Activated gamma-delta T cell treated with anti-CD3 and anti-CD28 coated beads, Interleukin-2, amount 50 U/mL, for 16 hours (primary cell): ENCODE data around the gene KNDC1.
"Not testable (repeated sequence)": the region's sequence is repeated elsewhere in the genome, so short reads cannot be mapped to it uniquely, and the experiment has no call there.

Experiments
- DNase-seq: peaks from one replicate; pipeline ENCODE4 v3.0.0-alpha.2; 2020; ENCODE audit warnings: low read depth

KNDC1 gene

DNA sequence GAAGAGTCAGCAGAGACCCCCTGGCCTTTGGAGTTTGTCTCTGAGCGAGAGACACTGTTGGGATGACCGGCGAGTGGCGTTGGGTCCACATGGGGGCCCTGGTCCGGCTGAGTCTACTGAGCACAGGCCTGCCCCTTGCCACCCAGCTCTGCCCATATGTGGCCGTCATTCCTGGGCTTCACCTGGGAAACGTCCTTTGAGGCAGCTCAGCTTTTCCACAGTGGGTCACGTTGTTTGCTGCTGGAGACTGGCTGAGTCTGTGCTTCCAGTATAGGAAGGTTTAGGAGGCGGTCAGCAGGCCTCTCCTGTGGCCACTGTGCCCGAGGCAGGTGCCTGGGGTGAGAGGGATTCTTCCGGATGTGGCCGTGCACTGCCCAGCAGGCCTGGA lies 99.6 kb downstream of the KNDC1 start:
- no peak for DNase-seq

DNA sequence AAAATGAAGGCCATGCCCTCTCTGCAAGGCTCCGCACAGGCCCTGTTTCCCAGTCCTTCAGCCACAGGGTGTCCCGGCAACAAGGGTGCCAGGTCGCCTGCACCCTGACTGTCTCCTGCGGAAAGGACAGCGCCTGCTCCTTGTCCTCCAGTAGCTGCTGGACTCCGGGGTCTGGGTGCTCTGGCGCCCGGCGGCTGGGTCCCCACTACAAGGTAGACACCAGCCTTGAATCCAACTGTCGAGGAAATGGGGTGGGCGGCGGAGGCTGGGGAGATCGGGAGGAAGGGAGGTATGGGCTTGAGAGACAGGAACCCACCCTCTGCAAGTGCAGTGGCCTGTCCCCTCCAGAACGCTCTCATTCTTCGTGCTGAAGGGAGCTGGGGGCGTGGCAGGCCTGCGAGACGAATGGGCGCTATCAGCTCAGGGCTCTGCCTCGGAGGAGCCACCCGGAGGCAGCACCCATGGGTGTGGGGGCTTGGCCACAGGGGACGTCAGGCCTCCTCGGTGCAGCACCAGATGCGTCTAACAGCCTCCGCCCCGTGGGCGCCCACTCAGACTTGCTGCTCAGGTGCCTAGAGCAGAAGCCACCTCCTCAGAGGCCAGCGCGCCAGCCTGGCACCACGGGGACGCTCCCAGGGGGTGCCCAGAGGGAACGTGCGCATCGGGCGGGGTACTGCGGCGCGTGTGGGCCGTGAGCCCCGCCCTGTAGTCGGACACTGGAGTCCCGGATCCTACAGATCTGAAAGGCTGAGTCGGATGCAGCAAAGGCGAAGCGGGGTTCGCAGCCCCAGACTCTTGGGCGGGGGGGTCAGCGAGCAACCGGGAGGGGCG lies 101.1 kb downstream of the KNDC1 start:
- peak; percentile 58 for DNase-seq

DNA sequence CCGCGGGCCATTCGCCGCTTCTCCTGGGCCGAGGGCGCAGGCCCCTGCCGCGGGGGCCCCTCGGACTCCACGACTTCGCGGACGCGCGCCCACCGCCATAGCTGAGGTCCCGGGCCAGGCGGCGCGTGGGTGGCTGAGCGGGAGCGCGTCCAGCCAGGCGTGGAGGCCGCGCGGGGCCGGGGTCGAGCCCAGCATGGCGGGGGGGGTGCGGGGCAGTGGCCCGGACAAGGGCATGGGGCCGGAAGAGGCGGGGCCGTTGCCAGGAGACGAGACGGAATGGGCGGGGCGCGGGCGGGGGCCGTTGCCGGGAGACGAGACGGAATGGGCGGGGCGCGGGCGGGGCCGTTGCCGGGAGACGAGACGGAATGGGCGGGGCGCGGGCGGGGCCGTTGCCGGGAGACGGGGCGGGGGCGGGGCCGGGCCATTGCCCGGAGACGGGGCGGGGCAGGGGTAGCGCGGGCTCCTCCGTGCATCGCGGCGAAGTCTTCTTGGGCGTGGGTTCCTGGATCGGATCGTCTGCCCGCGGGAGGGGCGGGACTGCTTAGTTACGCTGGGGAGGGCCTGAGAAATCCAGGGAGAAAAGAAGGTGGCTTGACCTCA lies 101.8 kb downstream of the KNDC1 start:
- peak; percentile 80 for DNase-seq

- DNase-seq, result no peak
Observed at GRCh38 chr10:133262696-133263095, 102.7 kb downstream of the KNDC1 start.

GRCh38 chr10:133263674-133264073 lies 103.7 kb downstream of the KNDC1 start:
- DNase-seq, result no peak

DNA sequence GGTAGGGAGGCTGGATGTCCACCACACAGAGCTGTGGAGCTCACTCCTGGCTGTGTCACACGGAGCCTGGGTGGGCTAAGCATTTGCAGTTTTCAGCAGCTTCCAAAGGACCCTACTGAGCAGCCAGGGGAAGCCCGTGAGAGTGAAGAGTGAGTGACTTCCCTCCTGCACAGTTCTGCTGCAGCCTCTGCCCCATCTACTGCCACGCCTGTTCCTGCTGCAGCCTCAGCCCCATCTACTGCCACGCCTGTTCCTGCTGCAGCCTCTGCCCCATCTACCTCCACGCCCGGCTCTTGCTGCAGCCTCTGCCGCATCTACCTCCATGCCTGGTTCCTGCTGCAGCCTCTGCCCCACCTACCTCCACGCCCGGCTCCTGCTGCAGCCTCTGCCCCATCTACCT lies 104.4 kb downstream of the KNDC1 start:
- no peak for DNase-seq

DNA sequence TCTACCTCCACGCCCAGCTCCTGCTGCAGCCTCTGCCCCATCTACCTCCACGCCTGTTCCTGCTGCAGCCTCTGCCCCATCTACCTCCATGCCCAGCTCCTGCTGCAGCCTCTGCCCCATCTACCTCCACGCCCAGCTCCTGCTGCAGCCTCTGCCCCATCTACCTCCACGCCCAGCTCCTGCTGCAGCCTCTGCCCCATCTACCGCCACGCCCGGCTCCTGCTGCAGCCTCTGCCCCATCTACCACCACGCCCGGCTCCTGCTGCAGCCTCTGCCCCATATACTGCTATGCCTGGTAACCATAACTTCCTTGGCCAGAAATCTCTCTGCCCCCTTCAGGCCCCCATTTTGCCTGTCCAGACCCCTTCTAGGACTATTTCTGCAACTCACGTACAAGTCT lies 105.0 kb downstream of the KNDC1 start:
- DNase-seq, result not testable (repeated sequence)

GRCh38 chr10:133266056-133266795 lies 106.2 kb downstream of the KNDC1 start:
- DNase-seq, result no peak

- no peak for DNase-seq
Observed at GRCh38 chr10:133267293-133267692, 107.3 kb downstream of the KNDC1 start.

DNA sequence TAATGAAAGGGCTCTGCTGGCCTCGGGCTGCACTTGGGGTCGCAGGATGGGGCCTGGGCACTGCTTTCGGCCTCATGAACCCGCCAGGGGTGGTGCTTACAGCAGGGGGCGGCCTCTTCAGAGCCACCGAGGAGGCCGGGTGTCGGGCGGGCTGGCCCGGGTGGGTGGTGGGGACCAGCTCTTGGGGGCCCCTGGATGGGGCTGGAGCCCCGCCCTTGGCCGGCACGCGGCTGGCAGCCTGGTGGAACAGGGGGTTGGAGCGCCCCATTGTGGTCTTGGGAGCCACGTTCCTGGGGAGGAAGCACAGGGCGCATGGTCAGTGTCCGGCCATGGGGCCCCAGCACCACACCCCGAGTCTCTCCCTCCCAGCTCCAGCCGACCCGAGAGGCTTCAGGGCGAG lies 107.8 kb downstream of the KNDC1 start:
- no peak for DNase-seq

DNA sequence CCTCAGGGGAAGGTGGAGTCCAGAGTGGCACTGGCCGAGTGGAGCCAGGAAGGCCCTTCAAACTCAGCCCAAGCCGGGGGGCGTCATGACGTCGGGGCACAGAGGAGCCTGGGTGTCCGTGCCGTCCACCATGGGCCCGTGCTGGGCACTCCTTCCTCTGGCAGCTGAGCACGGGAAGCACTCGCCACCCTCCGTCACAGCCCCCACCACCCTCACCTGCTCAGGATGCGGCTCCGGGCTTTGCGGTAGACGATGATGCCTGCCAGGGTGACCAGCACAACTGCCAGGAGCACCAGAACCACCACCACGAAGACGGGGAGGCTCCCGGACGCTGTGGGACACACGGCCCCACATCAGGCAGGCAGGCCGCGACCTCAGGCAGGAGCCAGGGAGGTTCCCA lies 108.5 kb downstream of the KNDC1 start:
- no peak for DNase-seq

DNA sequence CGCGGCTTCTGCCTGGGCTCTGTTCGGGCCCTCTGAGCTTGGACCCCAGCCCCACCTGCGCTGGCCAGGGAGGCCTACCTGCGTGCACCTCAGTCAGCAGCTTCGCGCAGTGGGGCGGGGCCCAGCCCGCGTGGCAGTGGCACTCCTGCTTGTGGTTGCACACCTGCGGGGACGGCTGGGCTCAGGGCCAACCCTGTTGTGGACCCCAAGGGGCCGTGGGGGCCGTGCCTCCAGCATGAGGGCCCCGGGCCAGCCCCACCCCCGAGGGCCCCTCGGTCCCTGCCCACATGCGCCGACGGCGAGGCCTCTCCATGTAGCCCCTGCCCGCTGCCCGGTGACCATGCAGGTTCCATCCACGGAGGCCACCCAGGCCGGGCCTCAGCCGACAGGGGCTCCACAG lies 109.3 kb downstream of the KNDC1 start:
- DNase-seq, result no peak

- DNase-seq, result no peak
Observed at GRCh38 chr10:133270204-133270603, 110.2 kb downstream of the KNDC1 start.

DNA sequence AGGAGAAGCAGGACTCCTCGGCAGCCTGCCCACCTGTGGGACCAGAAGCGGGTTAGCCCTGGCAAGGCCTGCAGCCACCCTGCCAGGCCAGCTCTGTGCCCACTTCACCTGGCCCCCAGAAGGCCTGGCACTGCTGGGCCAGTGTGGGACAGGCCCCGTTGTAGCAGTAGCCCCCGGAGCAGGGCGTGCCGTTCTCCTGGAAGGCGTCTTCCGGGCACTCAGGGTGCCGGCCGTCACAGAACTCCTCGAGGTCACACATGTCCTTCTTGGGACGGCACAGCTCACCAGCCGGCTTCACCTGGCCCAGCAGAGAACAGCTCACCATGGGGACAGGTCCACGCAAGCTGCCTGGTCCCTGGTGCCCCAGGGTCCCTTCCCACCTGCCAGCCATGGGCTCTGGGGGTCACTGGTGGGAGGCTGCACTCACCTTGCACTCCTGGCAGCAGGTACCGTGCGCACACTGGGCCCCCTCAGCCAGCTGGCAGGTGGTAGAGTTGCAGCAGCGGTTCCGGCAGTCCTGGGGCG lies 110.8 kb downstream of the KNDC1 start:
- no peak for DNase-seq

DNA sequence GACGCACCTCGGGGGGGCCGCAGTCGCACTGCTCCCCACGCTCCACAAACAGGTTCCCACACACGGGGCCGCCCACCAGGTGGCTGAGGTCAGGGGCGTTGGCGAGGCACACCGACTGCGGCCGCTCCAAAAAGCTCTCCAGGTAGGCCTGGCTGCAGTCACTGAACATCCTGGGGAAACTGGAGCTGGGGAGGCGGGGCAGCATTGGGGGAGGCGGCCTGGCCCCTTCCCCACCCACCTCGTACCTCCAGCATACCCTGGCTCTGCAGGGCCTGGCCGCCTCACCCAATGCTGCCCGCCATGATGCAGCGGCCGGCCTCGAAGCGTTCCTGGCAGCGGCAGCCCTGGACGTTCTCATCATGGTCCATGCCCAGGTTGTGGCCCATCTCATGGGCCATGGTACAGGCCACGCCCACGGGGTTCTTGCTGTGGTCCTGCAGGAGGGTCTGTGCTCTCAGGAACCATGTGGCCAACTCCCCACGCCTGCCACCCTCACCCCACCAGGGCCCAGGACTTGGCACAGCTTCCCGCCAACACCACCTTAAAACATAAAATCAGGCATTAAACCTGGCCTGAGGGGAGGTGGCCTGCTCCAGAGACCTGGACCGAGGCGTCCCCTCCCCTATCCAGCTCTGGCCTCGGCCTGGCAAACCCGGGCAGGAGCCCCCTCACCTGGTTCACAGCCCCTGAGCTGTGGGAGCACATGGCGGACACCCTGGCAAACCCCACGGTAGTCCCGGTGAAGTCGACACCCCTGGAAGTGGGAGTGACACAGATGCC lies 111.7 kb downstream of the KNDC1 start:
- DNase-seq, result no peak

- no peak for DNase-seq
Observed at GRCh38 chr10:133272301-133272963, 112.4 kb downstream of the KNDC1 start.

GRCh38 chr10:133272964-133273420 lies 113.0 kb downstream of the KNDC1 start:
- no peak for DNase-seq

DNA sequence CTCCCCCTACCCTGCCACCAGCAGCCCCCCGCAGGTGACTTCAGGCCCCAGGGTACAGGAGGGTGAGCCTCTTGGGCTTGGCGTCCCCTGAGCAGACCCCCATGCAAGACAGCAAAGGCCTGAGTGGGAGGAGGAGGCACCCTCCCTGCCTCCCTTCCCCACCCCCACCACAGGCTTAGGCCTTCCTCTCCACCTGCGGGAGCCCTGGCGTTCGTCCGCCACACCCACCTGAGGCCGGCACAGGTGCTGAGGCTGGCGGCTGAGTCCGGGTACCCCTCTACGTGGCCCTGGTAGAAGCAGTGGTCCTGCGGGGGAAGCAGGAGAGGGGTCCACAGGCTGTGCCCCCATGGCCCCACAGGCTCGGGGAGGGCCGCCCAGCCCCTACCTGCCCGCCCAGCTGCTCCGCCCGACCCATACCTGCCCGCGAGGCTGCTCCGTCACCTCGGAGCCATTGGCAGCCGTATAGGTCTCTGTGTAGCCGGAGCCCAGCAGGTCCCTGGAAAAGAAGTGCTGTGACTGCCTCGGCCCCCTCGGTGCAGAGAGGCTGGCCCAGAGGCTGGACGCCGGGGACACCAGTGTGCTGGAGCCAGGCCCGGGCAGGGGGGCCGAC lies 113.6 kb downstream of the KNDC1 start:
- DNase-seq, result no peak

- peak; percentile 81 for DNase-seq
Observed at GRCh38 chr10:133274751-133275683, 115.0 kb downstream of the KNDC1 start.

GRCh38 chr10:133275684-133276092 lies 115.7 kb downstream of the KNDC1 start:
- DNase-seq, result no peak
